RPMI8226 (cell line): ENCODE results near the gene MYT1.
"Not testable (repeated sequence)": the region's sequence is repeated elsewhere in the genome, so short reads cannot be mapped to it uniquely, and the experiment has no call there.

Source experiments
- DNase-seq: peaks from one replicate; pipeline ENCODE4 v3.0.0-alpha.2; 2015

Gene MYT1

GRCh38 chr20:64164123-64164836 is at the start of gene MYT1:
TSS of gene MYT1 (plus strand) at chr20:64164452. CDS start at chr20:64198862, 34,410 bp downstream.
- no peak for DNase-seq

GRCh38 chr20:64115171-64115911 is 48.9 kb upstream of the MYT1 start:
- DNase-seq: no peak

GRCh38 chr20:64116016-64116415 is 48.2 kb upstream of the MYT1 start:
- DNase-seq: no peak

GRCh38 chr20:64116541-64117431 is 47.5 kb upstream of the MYT1 start:
- DNase-seq: no peak

- DNase-seq: not testable (repeated sequence)
These were observed 46.8 kb upstream of the MYT1 start for GRCh38 chr20:64117432-64117777.

- no peak for DNase-seq
These were observed 45.0 kb upstream of the MYT1 start for GRCh38 chr20:64119301-64119680.

GRCh38 chr20:64119681-64120341 is 44.4 kb upstream of the MYT1 start:
- no peak for DNase-seq

- no peak for DNase-seq
These were observed 42.7 kb upstream of the MYT1 start for GRCh38 chr20:64121586-64121985.

GRCh38 chr20:64122927-64123326 is 41.3 kb upstream of the MYT1 start:
- DNase-seq: not testable (repeated sequence)

- not testable (repeated sequence) for DNase-seq
These were observed 40.7 kb upstream of the MYT1 start for GRCh38 chr20:64123517-64123916.

GRCh38 chr20:64129146-64129782 is 35.0 kb upstream of the MYT1 start:
- DNase-seq: no peak

GRCh38 chr20:64130271-64130670 is 34.0 kb upstream of the MYT1 start:
- DNase-seq: no peak

GRCh38 chr20:64130876-64131275 is 33.4 kb upstream of the MYT1 start:
- DNase-seq: no peak

- DNase-seq: peak; percentile 57
These were observed 32.8 kb upstream of the MYT1 start for GRCh38 chr20:64131406-64131805.

- DNase-seq: peak; percentile 41
These were observed 30.3 kb upstream of the MYT1 start for GRCh38 chr20:64133951-64134407.

- not testable (repeated sequence) for DNase-seq
These were observed 29.5 kb upstream of the MYT1 start for GRCh38 chr20:64134744-64135143.

GRCh38 chr20:64136004-64136710 is 28.1 kb upstream of the MYT1 start:
- DNase-seq: no peak

- no peak for DNase-seq
These were observed 26.6 kb upstream of the MYT1 start for GRCh38 chr20:64137598-64138031.

GRCh38 chr20:64138276-64138815 is 25.9 kb upstream of the MYT1 start:
- DNase-seq: no peak

- no peak for DNase-seq
These were observed 24.8 kb upstream of the MYT1 start for GRCh38 chr20:64139199-64140060.
